Osteoblast (primary cell): ENCODE measurements around the gene CREB5. TPM values are rescaled to one million over a fixed set of nuclear protein-coding genes. Genes with fewer than 3 reads are reported as not detected.

Experiments used
- DNase-seq: peaks from one replicate; pipeline ENCODE4 v3.0.0; 2011; ENCODE audit warnings: low spot score, mixed read lengths; ENCODE audit not compliant: insufficient read length; ENCODE audit errors: missing footprints
- H2AFZ ChIP-seq: 2 replicates; pipeline ENCODE4 v1.6.0; 2011; ENCODE audit warnings: mild to moderate bottlenecking, low read length
- H3K27ac ChIP-seq: 2 replicates; pipeline ENCODE4 v1.5.1; 2011; ENCODE audit warnings: mild to moderate bottlenecking, low read depth, low read length, moderate library complexity
- H3K27me3 ChIP-seq: 2 replicates; pipeline ENCODE4 v1.6.0; 2012; ENCODE audit warnings: mild to moderate bottlenecking, control low read depth, inconsistent platforms, low read length, moderate library complexity; ENCODE audit not compliant: insufficient read depth
- H3K36me3 ChIP-seq: 2 replicates; pipeline ENCODE4 v1.5.1; 2011; ENCODE audit warnings: mild to moderate bottlenecking, low read length, control low read depth, moderate library complexity; ENCODE audit not compliant: insufficient read depth
- H3K4me1 ChIP-seq: 2 replicates; pipeline ENCODE4 v1.5.1; 2011; ENCODE audit warnings: mild to moderate bottlenecking, low read length, control low read depth, moderate library complexity; ENCODE audit not compliant: insufficient read depth
- H3K4me2 ChIP-seq: 2 replicates; pipeline ENCODE4 v1.6.0; 2011; ENCODE audit warnings: mild to moderate bottlenecking, low read length; ENCODE audit not compliant: insufficient read depth
- H3K4me3 ChIP-seq: fragments of 200-600 bp; sonication (generic); 3 replicates; pipeline ENCODE4 v1.5.1; 2012; ENCODE audit warnings: mild to moderate bottlenecking, low read length, inconsistent platforms; ENCODE audit not compliant: insufficient read depth
- H3K79me2 ChIP-seq: 2 replicates; pipeline ENCODE4 v1.6.0; 2012; ENCODE audit warnings: mild to moderate bottlenecking, low read length, control low read depth, inconsistent platforms; ENCODE audit not compliant: insufficient read depth
- H3K9me3 ChIP-seq: 2 replicates; pipeline ENCODE4 v1.5.1; 2011; ENCODE audit warnings: low read depth, low read length, control low read depth
- H4K20me1 ChIP-seq: 2 replicates; pipeline ENCODE4 v1.6.0; 2012; ENCODE audit warnings: mild to moderate bottlenecking, low read length, control low read depth; ENCODE audit not compliant: insufficient read depth
- CTCF ChIP-seq: IDR thresholded peaks from 2 replicates; pipeline ENCODE4 v1.5.1; 2011; ENCODE audit warnings: mild to moderate bottlenecking, low read depth, low read length, moderate library complexity; ENCODE audit errors: extremely low read depth
- total RNA-seq: library from RNA; depleted of rRNA; stranded (reverse); fragments of >200 nt; gene quantifications from 2 replicates; pipeline ENCODE4 v1.2.3, GENCODE V29; 2012

Gene CREB5
- total RNA-seq, 1 donor = 5.1 TPM

GRCh38 chr7:28745351-28745750 is 333.0 kb downstream of the CREB5 start:
- H3K27ac ChIP-seq = no peak overlapping the region
- TF ChIP-seq CTCF = no peak
- H3K4me1 ChIP-seq = no peaks in the 10 kb centered on the region

GRCh38 chr7:28747404-28747803 is 335.1 kb downstream of the CREB5 start:
- no peak overlapping the region for H3K4me2 ChIP-seq
- no peaks in the 10 kb centered on the region for H4K20me1 ChIP-seq
- H3K27me3 ChIP-seq = no peaks in the 10 kb centered on the region
- no peak overlapping the region for H3K4me3 ChIP-seq
- H3K4me1 ChIP-seq = no peaks in the 10 kb centered on the region
- H3K36me3 ChIP-seq = no peaks in the 10 kb centered on the region
- TF ChIP-seq CTCF = no peak
- H3K79me2 ChIP-seq = no peaks in the 10 kb centered on the region
- H2AFZ ChIP-seq = no peak overlapping the region
- DNase-seq = no peak
- peaks cover 2% of the 10 kb centered on the region for H3K9me3 ChIP-seq
- no peak overlapping the region for H3K27ac ChIP-seq

More at GRCh38 chr7:28745351-28745750, 333.0 kb downstream of the CREB5 start:
- DNase-seq = no peak
- no peak overlapping the region for H3K4me2 ChIP-seq
- no peaks in the 10 kb centered on the region for H3K79me2 ChIP-seq
- H2AFZ ChIP-seq = no peak overlapping the region
- H3K9me3 ChIP-seq = peaks cover 2% of the 10 kb centered on the region
- no peaks in the 10 kb centered on the region for H4K20me1 ChIP-seq
- no peak overlapping the region for H3K4me3 ChIP-seq
- no peaks in the 10 kb centered on the region for H3K36me3 ChIP-seq
- no peaks in the 10 kb centered on the region for H3K27me3 ChIP-seq

- Histone ChIP-seq H3K4me3 (no peak overlapping the region), H4K20me1 (no peaks in the 10 kb centered on the region), H3K79me2 (no peaks in the 10 kb centered on the region), H3K9me3 (peaks cover 2% of the 10 kb centered on the region), H3K4me2 (no peak overlapping the region), H3K4me1 (no peaks in the 10 kb centered on the region), H3K27ac (no peak overlapping the region), H3K36me3 (no peaks in the 10 kb centered on the region), H3K27me3 (no peaks in the 10 kb centered on the region), H2AFZ (no peak overlapping the region)
- TF ChIP-seq CTCF = no peak
- no peak for DNase-seq
These were observed 335.5 kb downstream of the CREB5 start for GRCh38 chr7:28747854-28748253.

DNA sequence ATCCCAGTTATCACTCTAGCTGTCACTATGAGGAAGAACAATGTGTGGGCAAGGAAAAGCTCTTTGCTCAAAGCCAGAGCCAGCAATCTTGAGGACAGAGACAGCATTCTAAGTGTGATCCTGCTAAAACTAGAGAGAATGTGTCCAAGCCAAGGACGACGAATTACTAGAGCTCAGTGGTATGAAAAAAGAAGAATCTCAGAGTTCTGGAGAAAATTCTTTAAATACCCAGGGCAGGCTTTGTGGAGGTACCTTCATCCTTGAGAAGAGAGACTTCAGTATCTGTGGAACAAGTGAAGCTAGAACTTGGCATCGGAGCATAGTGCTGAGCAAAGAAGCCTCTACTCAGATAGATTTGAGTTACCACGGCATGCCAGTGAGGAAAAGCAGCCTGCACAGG is 336.0 kb downstream of the CREB5 start:
- no peak overlapping the region for H2AFZ ChIP-seq
- no peak overlapping the region for H3K4me3 ChIP-seq
- no peaks in the 10 kb centered on the region for H3K36me3 ChIP-seq
- no peaks in the 10 kb centered on the region for H3K4me1 ChIP-seq
- no peak overlapping the region for H3K4me2 ChIP-seq
- no peak overlapping the region for H3K27ac ChIP-seq
- no peak for TF ChIP-seq CTCF
- peaks cover 2% of the 10 kb centered on the region for H3K9me3 ChIP-seq
- DNase-seq = no peak
- no peaks in the 10 kb centered on the region for H4K20me1 ChIP-seq
- H3K79me2 ChIP-seq = no peaks in the 10 kb centered on the region
- no peaks in the 10 kb centered on the region for H3K27me3 ChIP-seq
